Transverse colon (tissue), 4 donors: ENCODE results near the gene CD47. TPM values are rescaled to one million over a fixed set of nuclear protein-coding genes. Genes with fewer than 3 reads are reported as not detected.

Source experiments
- DNase-seq: peaks from one replicate; pipeline ENCODE4 v3.0.0-alpha.2; 2019
- H3K27ac ChIP-seq, 4 donors: fragments of 200-600 bp; sonication (generic); 2 replicates each; pipeline ENCODE4 v1.5.1; 2016 to 2018; ENCODE audit warnings: inconsistent platforms in 4 of 4
- H3K27me3 ChIP-seq: fragments of 200-600 bp; sonication (generic); 2 replicates; pipeline ENCODE4 v1.5.1; 2017; ENCODE audit warnings: inconsistent platforms
- H3K36me3 ChIP-seq, 4 donors: fragments of 200-600 bp; sonication (generic); 2 replicates each; pipeline ENCODE4 v1.5.1; 2017 to 2019; ENCODE audit warnings: inconsistent platforms in 4 of 4
- H3K4me1 ChIP-seq, 4 donors: fragments of 200-600 bp; sonication (generic); 2 replicates each; pipeline ENCODE4 v1.5.1; 2017 to 2020; ENCODE audit warnings: inconsistent platforms in 4 of 4
- H3K4me3 ChIP-seq, 4 donors: fragments of 200-600 bp; sonication (generic); 1 replicate in 1 of 4; 2 replicates in 3 of 4; pipeline versions ENCODE4 v1.5.1 to v1.6.1; 2017 to 2019; ENCODE audit warnings: inconsistent platforms in 4 of 4
- H3K9me3 ChIP-seq, 2 donors: fragments of 200-600 bp; sonication (generic); 2 replicates each; pipeline ENCODE4 v1.5.1; 2017 to 2019; ENCODE audit warnings: inconsistent platforms in 2 of 2
- CTCF ChIP-seq, 5 experiments: fragments of 200-600 bp in 3 of 5; fragments of 450-650 bp in 2 of 5; sonication (generic) in 3 of 5; IDR thresholded peaks; 1 replicate in 2 of 5; 2 replicates in 3 of 5; pipeline ENCODE4 v1.5.1; 2016 to 2017; ENCODE audit warnings: antibody characterized with exemption in 5 of 5, inconsistent platforms in 3 of 5, mild to moderate bottlenecking in 2 of 5, moderate library complexity in 1 of 5
- EP300 ChIP-seq: sonication (generic); formaldehyde crosslinking; IDR thresholded peaks from one replicate; pipeline ENCODE4 v1.6.1; 2017; ENCODE audit warnings: antibody characterized with exemption, low read depth
- POLR2A ChIP-seq: fragments of 450-650 bp; IDR thresholded peaks from one replicate; pipeline ENCODE4 v1.6.1; 2016; ENCODE audit warnings: antibody characterized with exemption, mild to moderate bottlenecking, moderate library complexity
- POLR2AphosphoS5 ChIP-seq, 3 donors: sonication (generic); formaldehyde crosslinking; IDR thresholded peaks; one replicate each; pipeline ENCODE4 v1.6.1; 2016; ENCODE audit warnings: antibody characterized with exemption in 3 of 3
- WGBS, 2 donors: methylation state at CpG; one replicate each; pipeline ENCODE4 v1.1.5; 2018; ENCODE audit warnings: low coverage in 1 of 2; 5-methylcytosine and 5-hydroxymethylcytosine counted together
- in situ Hi-C, 4 donors: fragments of 200-750 bp; cut with MboI; loops; one replicate each; pipeline versions ENCODE4 v1.15.0 to v1.15.1; 2017; ENCODE audit warnings: low sequenced_read_pairs in 3 of 4, low pct_ligation_motif_present in 1 of 4, low pct_unique_long_range_greater_than_20kb in 1 of 4
- intact Hi-C: fragments of 100-400 bp; cut with DNase I; formaldehyde crosslinking; loops from one replicate; pipeline ENCODE4 v1.15.1; 2023; ENCODE audit warnings: low total_unique reads
- total RNA-seq, 4 donors: library from RNA; depleted of rRNA; stranded (reverse); fragments of >200 nt; gene quantifications; one replicate each; pipeline ENCODE4 v1.1.0, GENCODE V29; 2016

CD47 gene
- total RNA-seq, 4 donors from 2014 or later, result 71.7 to 108 (median 93.4) TPM

- no peak overlapping the region for H3K27ac ChIP-seq
- H3K36me3 ChIP-seq, result no peaks in the 10 kb centered on the region
- in situ Hi-C loops, result no loop called here
- WGBS, 2 donors, result 97% methylated on average over 3 of the region's 3 CpGs; no CpG with 5 or more reads in 1 of the 2 donors
- intact Hi-C loops, result no loop called here
- peaks cover 0 to 4% (median 0%) of the 10 kb centered on the region in 4 donors for H3K4me1 ChIP-seq
- H3K27me3 ChIP-seq, result no peaks in the 10 kb centered on the region
- no peaks in the 10 kb centered on the region for H3K9me3 ChIP-seq
- TF ChIP-seq EP300 (no peak), POLR2A (no peak), CTCF (IDR thresholded peaks at IDR 0.05) (no peak), POLR2AphosphoS5 (IDR thresholded peaks at IDR 0.05) (no peak)
- no peak overlapping the region for H3K4me3 ChIP-seq
- DNase-seq, result no peak
Observed at GRCh38 chr3:108119398-108120104, 28.7 kb upstream of the CD47 start.

- WGBS, 2 donors, result 73 to 83% methylated on average over 6 of the region's 6 CpGs
- Histone ChIP-seq H3K36me3 (no peaks in the 10 kb centered on the region), H3K27ac (no peak overlapping the region), H3K4me3 (no peak overlapping the region), H3K9me3 (no peaks in the 10 kb centered on the region), H3K27me3 (no peaks in the 10 kb centered on the region), H3K4me1 (no peaks in the 10 kb centered on the region)
- in situ Hi-C loops (no loop called here), intact Hi-C loops (no loop called here)
- TF ChIP-seq CTCF (IDR thresholded peaks at IDR 0.05) (no peak), POLR2A (no peak), EP300 (no peak), POLR2AphosphoS5 (IDR thresholded peaks at IDR 0.05) (no peak)
- no peak for DNase-seq
Observed at GRCh38 chr3:108118038-108118768, 27.4 kb upstream of the CD47 start.

- Histone ChIP-seq H3K9me3 (no peaks in the 10 kb centered on the region), H3K36me3 (no peaks in the 10 kb centered on the region), H3K27ac (no peak overlapping the region), H3K4me1 (no peaks in the 10 kb centered on the region), H3K27me3 (no peaks in the 10 kb centered on the region), H3K4me3 (no peak overlapping the region)
- in situ Hi-C loops, result no loop called here
- intact Hi-C loops, result no loop called here
- WGBS, 2 donors, result 63 to 73% methylated on average over 5 to 6 of the region's 6 CpGs
- TF ChIP-seq CTCF (IDR thresholded peaks at IDR 0.05) (no peak), POLR2AphosphoS5 (IDR thresholded peaks at IDR 0.05) (no peak)
- no peak for DNase-seq
Observed at GRCh38 chr3:108117241-108117775, 26.5 kb upstream of the CD47 start.

- in situ Hi-C loops, result no loop called here
Observed at GRCh38 chr3:108114423-108115065, 23.7 kb upstream of the CD47 start.

More at GRCh38 chr3:108114423-108115065, 23.7 kb upstream of the CD47 start:
- H3K27ac ChIP-seq, result no peak overlapping the region
- DNase-seq, result no peak
- no peaks in the 10 kb centered on the region for H3K4me1 ChIP-seq
- no peaks in the 10 kb centered on the region for H3K27me3 ChIP-seq
- H3K36me3 ChIP-seq, result no peaks in the 10 kb centered on the region
- WGBS, 2 donors, result 88 to 97% methylated on average over 11 to 16 of the region's 16 CpGs
- TF ChIP-seq POLR2A (no peak), EP300 (no peak), POLR2AphosphoS5 (IDR thresholded peaks at IDR 0.05) (no peak), CTCF (IDR thresholded peaks at IDR 0.05) (no peak)
- H3K9me3 ChIP-seq, result no peaks in the 10 kb centered on the region
- intact Hi-C loops, result no loop called here
- no peak overlapping the region for H3K4me3 ChIP-seq
